ENCODE data around the gene EXTL2.
A peak's percentile ranks its signal among the peaks of the same experiment; 100 is the strongest.
"Not testable (repeated sequence)": the region's sequence is repeated elsewhere in the genome, so short reads cannot be mapped to it uniquely, and the experiment has no call there.

Gene EXTL2, protein sequence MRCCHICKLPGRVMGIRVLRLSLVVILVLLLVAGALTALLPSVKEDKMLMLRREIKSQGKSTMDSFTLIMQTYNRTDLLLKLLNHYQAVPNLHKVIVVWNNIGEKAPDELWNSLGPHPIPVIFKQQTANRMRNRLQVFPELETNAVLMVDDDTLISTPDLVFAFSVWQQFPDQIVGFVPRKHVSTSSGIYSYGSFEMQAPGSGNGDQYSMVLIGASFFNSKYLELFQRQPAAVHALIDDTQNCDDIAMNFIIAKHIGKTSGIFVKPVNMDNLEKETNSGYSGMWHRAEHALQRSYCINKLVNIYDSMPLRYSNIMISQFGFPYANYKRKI

DNA sequence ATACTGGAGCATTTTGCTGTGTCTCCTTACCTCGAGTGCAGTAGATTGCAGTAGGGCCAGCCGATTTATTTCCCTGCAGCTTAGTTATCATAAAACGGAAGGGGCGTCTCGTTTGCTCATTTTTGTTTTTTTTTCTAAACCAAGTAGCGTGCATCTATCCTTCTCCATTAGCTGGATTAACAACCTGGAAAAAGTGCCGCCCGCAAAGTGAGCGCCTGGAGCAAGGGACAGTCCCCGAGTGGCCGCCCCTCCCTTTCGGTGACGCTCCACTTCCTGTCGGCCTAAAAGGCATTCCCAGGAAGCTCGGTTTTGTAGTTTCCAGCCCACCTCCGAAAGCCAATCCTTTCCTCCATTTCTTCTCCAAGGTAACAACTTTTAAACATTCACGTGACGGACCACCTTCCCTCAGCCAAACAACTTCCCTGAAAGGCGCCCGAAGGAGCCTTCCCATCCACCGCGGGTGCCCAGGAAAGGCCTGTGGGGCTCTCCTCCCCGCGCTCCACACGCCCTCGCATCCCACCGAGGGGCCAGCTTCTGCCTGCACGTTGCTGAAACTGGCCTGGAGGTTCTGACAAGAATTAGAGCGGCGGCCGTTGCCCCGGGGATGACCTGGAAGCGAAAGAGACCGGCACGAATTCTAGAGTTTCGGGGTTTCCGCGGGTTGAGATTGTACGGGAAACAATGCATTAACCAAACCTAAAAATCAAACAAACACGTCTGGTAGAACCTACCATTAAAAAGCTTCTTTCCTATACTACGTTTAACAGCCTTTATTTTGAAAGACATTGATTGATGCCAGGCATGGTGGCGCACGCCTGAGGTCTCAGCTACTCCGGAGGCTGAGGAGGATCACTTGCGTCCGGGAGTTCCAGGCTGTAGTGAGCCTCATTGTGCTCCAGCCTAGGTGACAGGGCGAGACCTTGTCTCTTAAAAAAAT, at the start of gene EXTL2:
EXTL2 (minus strand) TSS at position 240 of the 937 bp plus-strand sequence. CDS start 6,085 bp downstream, outside the sequence.
- peak; percentile 56 to 66 for DNase-seq (ENCODE audit: low read depth in 2 of 2)

- DNase-seq (ENCODE audit: low read depth in 2 of 2) = no peak
These were observed 48.9 kb upstream of the EXTL2 start for GRCh38 chr1:100943533-100943932.

GRCh38 chr1:100942304-100943046, 47.8 kb upstream of the EXTL2 start:
- DNase-seq (ENCODE audit: low read depth in 2 of 2) = no peak

- no peak for DNase-seq (ENCODE audit: low read depth in 2 of 2)
These were observed 47.1 kb upstream of the EXTL2 start for GRCh38 chr1:100941580-100942216.

DNA sequence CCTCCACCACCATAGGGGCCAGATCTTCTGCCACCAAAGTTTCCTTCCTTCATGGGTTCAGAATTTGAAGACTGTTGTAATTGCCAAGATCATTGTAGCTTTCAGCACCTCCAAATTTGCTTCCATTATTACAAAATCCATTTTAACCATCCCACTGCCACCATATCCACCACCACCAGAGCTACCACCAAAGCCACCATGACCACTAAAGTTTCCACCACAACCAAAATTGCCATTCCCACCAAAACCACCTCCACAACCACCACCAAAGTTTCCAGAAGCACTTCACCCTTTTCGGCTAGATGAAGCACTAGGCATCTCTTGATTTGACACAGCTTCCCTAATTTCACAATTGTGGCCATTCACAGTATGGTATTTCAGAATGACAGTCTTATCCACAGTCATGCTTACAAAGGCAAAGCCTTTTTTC, 46.5 kb upstream of the EXTL2 start:
- DNase-seq (ENCODE audit: low read depth in 2 of 2) = peak; percentile 26 to 33

GRCh38 chr1:100936194-100936967, 41.7 kb upstream of the EXTL2 start:
- DNase-seq (ENCODE audit: low read depth in 2 of 2) = no peak

DNA sequence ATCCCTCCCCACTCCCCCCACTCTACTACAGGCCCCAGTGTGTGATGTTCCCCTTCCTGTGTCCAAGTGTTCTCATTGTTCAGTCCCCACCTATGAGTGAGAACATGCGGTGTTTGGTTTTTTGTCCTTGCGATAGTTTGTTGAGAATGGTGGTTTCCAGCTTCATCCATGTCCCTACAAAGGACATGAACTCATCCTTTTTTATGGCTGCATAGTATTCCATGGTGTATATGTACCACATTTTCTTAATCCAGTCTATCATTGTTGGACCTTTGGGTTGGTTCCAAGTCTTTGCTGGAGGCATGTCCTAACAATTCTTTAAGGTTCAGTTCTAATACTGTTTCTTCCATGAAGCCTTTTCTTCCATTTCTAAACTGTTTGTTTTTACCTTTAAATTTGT, 38.9 kb upstream of the EXTL2 start:
- not testable (repeated sequence) for DNase-seq (ENCODE audit: low read depth in 2 of 2)

DNA sequence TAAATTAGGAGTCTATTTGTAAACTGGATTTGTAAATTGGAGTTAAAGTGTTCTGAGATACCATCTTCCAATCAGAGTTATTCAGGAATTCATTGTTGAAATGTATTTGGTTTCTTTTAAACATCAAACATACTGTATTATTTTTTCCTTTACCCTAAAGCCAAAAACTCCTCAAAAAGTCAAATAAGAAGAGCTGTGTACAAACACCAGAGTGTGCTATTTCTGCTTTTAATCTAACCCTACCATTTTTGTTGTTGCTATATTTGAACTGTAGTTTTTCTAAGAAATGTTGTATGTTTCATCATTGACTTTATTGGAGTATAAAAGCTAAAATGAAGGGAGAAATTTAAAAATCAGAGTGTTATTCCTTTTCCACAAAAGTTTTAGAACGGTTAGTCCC, 37.1 kb upstream of the EXTL2 start:
- no peak for DNase-seq (ENCODE audit: low read depth in 2 of 2)

- DNase-seq (ENCODE audit: low read depth in 2 of 2) = no peak
These were observed 35.9 kb upstream of the EXTL2 start for GRCh38 chr1:100930494-100930893.

DNA sequence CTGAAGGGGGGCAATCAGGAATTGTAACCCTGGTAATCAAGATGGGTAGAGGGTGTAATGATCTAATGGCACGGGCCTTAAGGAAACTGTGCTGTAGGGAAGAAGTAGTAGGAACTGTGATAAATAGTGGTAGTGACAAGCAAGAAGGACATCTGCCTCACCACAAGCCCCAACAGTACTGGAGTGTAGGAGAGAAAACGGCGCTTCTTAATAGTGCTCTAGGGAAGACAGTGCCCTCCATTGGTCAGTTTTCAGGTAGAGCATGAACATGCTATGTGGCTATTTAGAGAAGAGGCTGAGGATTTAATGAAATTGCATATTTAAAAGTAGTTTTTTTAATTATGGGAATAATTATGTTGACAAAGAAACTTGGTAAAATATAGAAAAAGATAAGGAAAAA, 33.5 kb upstream of the EXTL2 start:
- no peak for DNase-seq (ENCODE audit: low read depth in 2 of 2)

DNA sequence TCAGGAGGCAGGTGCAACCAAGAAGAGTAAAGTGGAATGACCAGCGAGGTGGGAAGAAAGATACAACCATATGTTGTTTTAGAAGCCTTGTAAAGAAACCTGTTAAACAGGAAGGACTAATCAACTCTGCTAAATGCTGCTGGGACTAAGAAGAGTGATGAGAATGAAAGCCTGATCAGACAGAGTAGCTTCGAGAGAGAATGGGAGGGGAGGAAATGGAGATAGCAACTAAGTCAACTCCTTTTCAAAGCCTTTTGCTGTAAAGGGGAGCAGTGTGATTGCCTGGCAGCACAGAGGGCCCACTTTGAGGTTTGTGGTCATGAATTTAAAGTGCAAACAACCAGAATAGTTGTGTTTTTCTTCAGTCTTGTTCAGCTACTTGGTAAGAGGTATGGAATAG, 32.6 kb upstream of the EXTL2 start:
- no peak for DNase-seq (ENCODE audit: low read depth in 2 of 2)

DNA sequence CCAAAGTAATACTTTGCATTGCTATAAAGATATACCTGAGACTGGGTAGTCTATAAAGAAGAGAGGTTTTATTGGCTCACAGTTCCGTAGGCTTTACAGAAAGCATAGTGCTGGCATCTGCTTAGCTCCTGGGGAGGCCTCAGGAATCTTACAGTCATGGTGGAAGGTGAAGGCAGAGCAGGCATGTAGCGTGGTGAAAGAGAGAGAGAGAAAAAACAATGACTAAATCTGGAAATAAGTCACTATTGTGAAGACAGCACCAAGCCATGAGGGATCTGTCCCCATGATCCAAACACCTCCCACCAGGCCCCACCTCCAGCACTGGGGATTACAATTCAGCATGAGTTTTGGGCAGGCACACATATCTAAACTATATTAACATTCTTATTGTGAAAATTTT, 31.6 kb upstream of the EXTL2 start:
- no peak for DNase-seq (ENCODE audit: low read depth in 2 of 2)

DNA sequence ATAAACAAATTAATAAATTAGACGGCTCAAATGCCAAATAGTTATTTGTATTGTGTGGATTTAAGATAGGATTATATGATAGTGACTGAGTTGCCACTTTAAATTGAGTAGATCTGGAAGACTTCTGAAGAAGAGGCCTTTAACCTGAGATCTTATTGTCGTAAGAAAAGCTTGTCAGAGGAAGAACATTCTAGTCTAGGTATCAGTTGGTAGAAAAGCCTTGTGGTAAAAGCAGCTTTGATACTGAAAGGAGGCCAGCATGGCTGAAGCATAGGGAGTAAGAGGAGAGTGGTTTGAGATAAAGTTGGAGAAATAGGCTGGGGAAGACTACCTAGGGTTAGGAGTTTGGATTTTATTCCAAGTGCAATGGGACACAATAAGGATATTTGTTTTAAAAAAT, 30.3 kb upstream of the EXTL2 start:
- no peak for DNase-seq (ENCODE audit: low read depth in 2 of 2)

GRCh38 chr1:100924212-100924611, 29.6 kb upstream of the EXTL2 start:
- no peak for DNase-seq (ENCODE audit: low read depth in 2 of 2)

- no peak for DNase-seq (ENCODE audit: low read depth in 2 of 2)
These were observed 26.6 kb upstream of the EXTL2 start for GRCh38 chr1:100921110-100921706.

- DNase-seq (ENCODE audit: low read depth in 2 of 2) = no peak
These were observed 17.4 kb upstream of the EXTL2 start for GRCh38 chr1:100912019-100912418.

DNA sequence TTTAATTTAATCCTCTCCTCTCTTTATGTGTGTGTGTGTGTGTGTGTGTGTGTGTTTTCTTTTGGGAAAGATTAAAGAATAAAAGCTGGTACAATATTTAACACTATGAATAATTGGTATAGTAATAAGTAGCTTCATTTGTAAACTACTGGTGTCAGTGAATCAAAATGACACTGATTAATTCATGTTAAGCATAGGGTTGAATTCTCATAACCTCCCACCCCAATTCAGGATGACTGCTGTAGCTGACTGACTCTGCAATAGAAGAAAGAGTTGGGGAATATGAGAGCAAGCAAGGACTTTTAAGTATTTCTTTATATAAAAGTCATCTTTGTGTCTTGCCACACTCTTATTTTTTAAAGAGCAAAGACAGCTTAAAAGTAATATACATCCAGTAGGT, 14.4 kb upstream of the EXTL2 start:
- no peak for DNase-seq (ENCODE audit: low read depth in 2 of 2)

DNA sequence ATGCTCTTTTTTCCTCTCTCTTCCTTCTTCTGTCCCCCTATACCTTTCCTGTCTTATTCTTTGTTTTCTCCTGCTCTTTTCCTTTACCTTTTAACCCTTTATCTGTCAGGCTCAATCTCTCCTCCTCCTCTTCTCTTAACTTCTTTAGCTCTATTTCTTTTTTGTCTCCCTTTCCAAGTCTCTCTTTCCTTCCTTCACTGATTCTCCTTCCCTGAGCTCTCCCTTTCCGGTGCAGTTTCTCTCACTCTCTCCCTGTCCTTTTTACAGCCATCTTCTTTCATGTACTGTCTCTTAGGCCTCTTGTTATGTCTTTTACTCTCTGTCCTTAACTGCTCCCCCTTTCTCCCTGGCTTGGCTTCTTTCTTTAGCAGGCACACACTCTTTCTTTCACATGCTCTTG, 13.2 kb upstream of the EXTL2 start:
- DNase-seq (ENCODE audit: low read depth in 2 of 2) = no peak

- DNase-seq (ENCODE audit: low read depth in 2 of 2) = no peak
These were observed 10.5 kb upstream of the EXTL2 start for GRCh38 chr1:100905181-100905580.

DNA sequence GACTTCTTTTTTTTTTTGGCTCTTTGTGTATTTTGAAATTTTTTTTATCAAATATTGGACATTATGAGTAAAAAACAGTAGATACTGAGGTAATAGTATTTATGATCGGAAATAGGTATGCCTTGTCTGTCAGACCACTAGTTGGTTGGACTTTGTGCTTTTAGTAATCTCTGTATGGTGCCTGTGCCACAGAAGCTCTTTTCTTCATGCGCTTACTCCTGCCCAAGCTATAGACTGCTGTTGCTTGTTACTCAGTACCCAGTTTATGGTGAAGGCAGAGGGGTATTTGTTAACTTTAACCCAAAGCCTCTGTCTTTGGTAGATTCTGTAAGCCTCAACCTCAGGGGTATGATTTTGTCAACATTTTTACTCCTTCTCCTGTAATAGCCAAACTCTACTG, 9.9 kb upstream of the EXTL2 start:
- DNase-seq (ENCODE audit: low read depth in 2 of 2) = no peak

All from stimulated activated CD4-positive, alpha-beta T cell treated with anti-CD3 and anti-CD28 coated beads, Interleukin-4, amount 100 ng/mL, for 48 hours (primary cell).